Left ventricle myocardium inferior (tissue), 1 donor: ENCODE data around the gene RBM5. TPM values are rescaled to one million over a fixed set of nuclear protein-coding genes. Genes with fewer than 3 reads are reported as not detected.
A peak's percentile ranks its signal among the peaks of the same experiment; 100 is the strongest.
"Not testable (repeated sequence)": the region's sequence is repeated elsewhere in the genome, so short reads cannot be mapped to it uniquely, and the experiment has no call there.

ENCODE experiments used
- DNase-seq: peaks from one replicate; pipeline ENCODE4 v3.0.0-alpha.2; 2020
- H3K27ac ChIP-seq: fragments of 200-600 bp; replicated peaks from 2 replicates; pipeline ENCODE4 v1.8.0; 2021
- H3K27me3 ChIP-seq: fragments of 200-600 bp; 2 replicates; pipeline ENCODE4 v1.8.0; 2021; ENCODE audit warnings: low read depth
- H3K36me3 ChIP-seq: fragments of 200-600 bp; 2 replicates; pipeline ENCODE4 v1.8.0; 2021
- H3K4me1 ChIP-seq: fragments of 200-600 bp; 2 replicates; pipeline ENCODE4 v1.8.0; 2021
- H3K4me3 ChIP-seq: fragments of 200-600 bp; 2 replicates; pipeline ENCODE4 v1.8.0; 2021; ENCODE audit warnings: mild to moderate bottlenecking, moderate library complexity
- H3K9me3 ChIP-seq: fragments of 200-600 bp; replicated peaks from 2 replicates; pipeline ENCODE4 v1.8.0; 2021
- intact Hi-C: fragments of 100-400 bp; cut with micrococcal nuclease; formaldehyde crosslinking; loops from one replicate; pipeline ENCODE4 v1.11.0; 2022
- total RNA-seq: library from RNA; stranded (reverse); fragmentation: NEBNext Ultra II Directional; extraction: Animal tissue kit (Norgen Biotek cat#: 25700); gene quantifications from one replicate; pipeline ENCODE4 v1.2.1, GENCODE V29; 2021
- TF ChIP-seq, protein P1 (sequence below): fragments of 200-600 bp; IDR thresholded peaks from 2 replicates; pipeline ENCODE4 v1.8.0; 2021; ENCODE audit warnings: antibody characterized with exemption, mild to moderate bottlenecking, borderline replicate concordance
- donor health status: DM: no; HTN: yes; CAD: no; lungs with severe emphysema.

The RBM5 gene
- total RNA-seq, 1 donor from 2014 or later, result 58.4 TPM

GRCh38 chr3:50068134-50068533 is 20.6 kb upstream of the RBM5 start:
- H3K4me1 ChIP-seq, result no peaks in the 10 kb centered on the region
- no peak overlapping the region for H3K4me3 ChIP-seq
- intact Hi-C loops, result no loop called here

GRCh38 chr3:50078091-50078490 is 10.6 kb upstream of the RBM5 start:
- Histone ChIP-seq H3K9me3 (no peaks in the 10 kb centered on the region), H3K4me3 (no peak overlapping the region), H3K27me3 (no peaks in the 10 kb centered on the region), H3K36me3 (peaks cover 48% of the 10 kb centered on the region), H3K27ac (no peak overlapping the region), H3K4me1 (no peaks in the 10 kb centered on the region)
- intact Hi-C loops, result no loop called here
- TF ChIP-seq, protein P1, sequence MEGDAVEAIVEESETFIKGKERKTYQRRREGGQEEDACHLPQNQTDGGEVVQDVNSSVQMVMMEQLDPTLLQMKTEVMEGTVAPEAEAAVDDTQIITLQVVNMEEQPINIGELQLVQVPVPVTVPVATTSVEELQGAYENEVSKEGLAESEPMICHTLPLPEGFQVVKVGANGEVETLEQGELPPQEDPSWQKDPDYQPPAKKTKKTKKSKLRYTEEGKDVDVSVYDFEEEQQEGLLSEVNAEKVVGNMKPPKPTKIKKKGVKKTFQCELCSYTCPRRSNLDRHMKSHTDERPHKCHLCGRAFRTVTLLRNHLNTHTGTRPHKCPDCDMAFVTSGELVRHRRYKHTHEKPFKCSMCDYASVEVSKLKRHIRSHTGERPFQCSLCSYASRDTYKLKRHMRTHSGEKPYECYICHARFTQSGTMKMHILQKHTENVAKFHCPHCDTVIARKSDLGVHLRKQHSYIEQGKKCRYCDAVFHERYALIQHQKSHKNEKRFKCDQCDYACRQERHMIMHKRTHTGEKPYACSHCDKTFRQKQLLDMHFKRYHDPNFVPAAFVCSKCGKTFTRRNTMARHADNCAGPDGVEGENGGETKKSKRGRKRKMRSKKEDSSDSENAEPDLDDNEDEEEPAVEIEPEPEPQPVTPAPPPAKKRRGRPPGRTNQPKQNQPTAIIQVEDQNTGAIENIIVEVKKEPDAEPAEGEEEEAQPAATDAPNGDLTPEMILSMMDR, result no peak
- no peak for DNase-seq

More at GRCh38 chr3:50068134-50068533, 20.6 kb upstream of the RBM5 start:
- Histone ChIP-seq H3K9me3 (no peaks in the 10 kb centered on the region), H3K27me3 (no peaks in the 10 kb centered on the region), H3K27ac (no peak overlapping the region), H3K36me3 (peaks cover 100% of the 10 kb centered on the region)
- DNase-seq, result no peak
- TF ChIP-seq, protein P1, result no peak

GRCh38 chr3:50078622-50079021 is 10.1 kb upstream of the RBM5 start:
- peaks cover 43% of the 10 kb centered on the region for H3K36me3 ChIP-seq
- DNase-seq, result no peak
- TF ChIP-seq, protein P1, result no peak

GRCh38 chr3:50084951-50085350 is 3.8 kb upstream of the RBM5 start:
- H3K36me3 ChIP-seq, H3K27me3 ChIP-seq, DNase-seq, H3K27ac ChIP-seq, H3K4me3 ChIP-seq, H3K9me3 ChIP-seq, intact Hi-C loops: not testable (repeated sequence)
- H3K4me1 ChIP-seq, result peaks cover 16% of the 10 kb centered on the region

More at GRCh38 chr3:50078622-50079021, 10.1 kb upstream of the RBM5 start:
- Histone ChIP-seq H3K4me1 (no peaks in the 10 kb centered on the region), H3K9me3 (no peaks in the 10 kb centered on the region), H3K4me3 (no peak overlapping the region), H3K27me3 (no peaks in the 10 kb centered on the region), H3K27ac (no peak overlapping the region)
- intact Hi-C loops, result no loop called here

DNA sequence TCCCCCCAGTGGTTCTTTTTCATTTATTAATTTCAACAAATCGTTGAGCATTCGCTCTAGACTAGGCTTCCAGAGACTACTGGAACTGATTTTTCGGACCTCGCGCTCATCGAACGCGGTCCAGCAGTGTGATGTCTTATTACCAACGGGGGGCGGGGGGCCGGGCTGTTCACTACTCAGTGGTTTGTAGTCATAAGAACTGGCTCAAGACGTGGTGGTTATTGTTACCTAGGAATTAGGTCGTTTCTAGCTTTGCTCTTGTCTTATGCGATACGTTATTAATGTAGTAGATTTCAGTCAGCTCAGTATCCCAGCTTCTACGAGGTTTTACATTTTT is 858 bp downstream of the RBM5 start:
- TF ChIP-seq, protein P1, result no peak
- peak overlapping the region; percentile 97 for H3K4me3 ChIP-seq
- no peaks in the 10 kb centered on the region for H3K9me3 ChIP-seq
- H3K36me3 ChIP-seq, result peaks cover 43% of the 10 kb centered on the region
- H3K4me1 ChIP-seq, result peaks cover 49% of the 10 kb centered on the region
- intact Hi-C loops, result no loop called here
- no peak for DNase-seq
- no peaks in the 10 kb centered on the region for H3K27me3 ChIP-seq
- H3K27ac ChIP-seq, result peak overlapping the region; percentile 96

GRCh38 chr3:50090984-50091383 is 2.3 kb downstream of the RBM5 start:
- TF ChIP-seq, protein P1, result no peak
- DNase-seq, result no peak
- H3K27me3 ChIP-seq, result no peaks in the 10 kb centered on the region
- intact Hi-C loops, result no loop called here
- peak overlapping the region; percentile 97 for H3K4me3 ChIP-seq
- H3K36me3 ChIP-seq, result peaks cover 57% of the 10 kb centered on the region
- no peak overlapping the region for H3K27ac ChIP-seq
- H3K9me3 ChIP-seq, result no peaks in the 10 kb centered on the region
- H3K4me1 ChIP-seq, result peaks cover 63% of the 10 kb centered on the region
